Activated T-cell treated with anti-CD3 and anti-CD28 coated beads for 1 hour (primary cell): ENCODE measurements around the gene CTSK.
"Not testable (repeated sequence)": the region's sequence is repeated elsewhere in the genome, so short reads cannot be mapped to it uniquely, and the experiment has no call there.

Experiments
- DNase-seq: peaks from one replicate; pipeline ENCODE4 v3.0.0-alpha.2; 2020; ENCODE audit warnings: low read depth

CTSK gene

GRCh38 chr1:150808121-150808520 lies at the start of gene CTSK:
TSS of gene CTSK (minus strand) at chr1:150808260. CDS start at chr1:150806805, 1,455 bp downstream.
- no peak for DNase-seq

GRCh38 chr1:150852734-150853133 lies 44.7 kb upstream of the CTSK start:
- not testable (repeated sequence) for DNase-seq

GRCh38 chr1:150850801-150851362 lies 42.8 kb upstream of the CTSK start:
- DNase-seq = not testable (repeated sequence)

GRCh38 chr1:150846473-150847146 lies 38.5 kb upstream of the CTSK start:
- no peak for DNase-seq

GRCh38 chr1:150843474-150843873 lies 35.4 kb upstream of the CTSK start:
- no peak for DNase-seq

GRCh38 chr1:150842964-150843363 lies 34.9 kb upstream of the CTSK start:
- no peak for DNase-seq

- DNase-seq = no peak
Observed at GRCh38 chr1:150842343-150842742, 34.3 kb upstream of the CTSK start.

- DNase-seq = no peak
Observed at GRCh38 chr1:150841626-150842025, 33.6 kb upstream of the CTSK start.

- not testable (repeated sequence) for DNase-seq
Observed at GRCh38 chr1:150840850-150841249, 32.8 kb upstream of the CTSK start.

- DNase-seq = no peak
Observed at GRCh38 chr1:150836129-150836773, 28.2 kb upstream of the CTSK start.

GRCh38 chr1:150833961-150834360 lies 25.9 kb upstream of the CTSK start:
- not testable (repeated sequence) for DNase-seq

- no peak for DNase-seq
Observed at GRCh38 chr1:150832597-150832996, 24.5 kb upstream of the CTSK start.

- no peak for DNase-seq
Observed at GRCh38 chr1:150829751-150830150, 21.7 kb upstream of the CTSK start.

GRCh38 chr1:150826299-150826698 lies 18.2 kb upstream of the CTSK start:
- no peak for DNase-seq

- DNase-seq = no peak
Observed at GRCh38 chr1:150820730-150821512, 12.9 kb upstream of the CTSK start.

GRCh38 chr1:150815871-150816270 lies 7.8 kb upstream of the CTSK start:
- DNase-seq = no peak

- peak; percentile 1 for DNase-seq
Observed at GRCh38 chr1:150813028-150813707, 5.1 kb upstream of the CTSK start.

GRCh38 chr1:150810958-150811659 lies 3.0 kb upstream of the CTSK start:
- DNase-seq = no peak

GRCh38 chr1:150809651-150810050 lies 1.6 kb upstream of the CTSK start:
- no peak for DNase-seq

GRCh38 chr1:150808846-150809245 lies 786 bp upstream of the CTSK start:
- no peak for DNase-seq

- no peak for DNase-seq
Observed at GRCh38 chr1:150807249-150808023, 624 bp downstream of the CTSK start.
